SK-N-SH treated with all-trans-retinoic acid at 6 μM for 48 hours (cell line): Measurements from ENCODE around the gene BAIAP2L1.

Experiments used
- GLIS3 ChIP-seq: fragments of 250-450 bp; sonication (Bioruptor Pico); IDR thresholded peaks from 2 replicates; pipeline ENCODE4 v1.5.0; 2020; ENCODE audit warnings: mild to moderate bottlenecking, moderate library complexity
- OSR1 ChIP-seq: fragments of 250-450 bp; sonication (Bioruptor Pico); IDR thresholded peaks from 2 replicates; pipeline ENCODE4 v1.8.0; 2022; ENCODE audit warnings: moderate library complexity, mild to moderate bottlenecking, inconsistent platforms
- RARB ChIP-seq: fragments of 250-450 bp; sonication (Bioruptor Pico); IDR thresholded peaks from 2 replicates; pipeline ENCODE4 v1.8.0; 2021; ENCODE audit warnings: mild to moderate bottlenecking, moderate library complexity
- TCF4 ChIP-seq: fragments of 250-450 bp; sonication (Bioruptor Pico); IDR thresholded peaks from 2 replicates; pipeline ENCODE4 v1.8.0; 2021; ENCODE audit warnings: mild to moderate bottlenecking, moderate library complexity, borderline replicate concordance
- ZFP30 ChIP-seq: fragments of 450-650 bp; formaldehyde crosslinking; IDR thresholded peaks from 2 replicates; pipeline ENCODE4 v1.5.0; 2022; ENCODE audit warnings: mild to moderate bottlenecking, moderate library complexity
- TF ChIP-seq, protein P1 (sequence below): fragments of 250-450 bp; sonication (Bioruptor Pico); IDR thresholded peaks from 2 replicates; pipeline ENCODE4 v1.5.1; 2020; ENCODE audit warnings: low read depth, mild to moderate bottlenecking, moderate library complexity

DNA sequence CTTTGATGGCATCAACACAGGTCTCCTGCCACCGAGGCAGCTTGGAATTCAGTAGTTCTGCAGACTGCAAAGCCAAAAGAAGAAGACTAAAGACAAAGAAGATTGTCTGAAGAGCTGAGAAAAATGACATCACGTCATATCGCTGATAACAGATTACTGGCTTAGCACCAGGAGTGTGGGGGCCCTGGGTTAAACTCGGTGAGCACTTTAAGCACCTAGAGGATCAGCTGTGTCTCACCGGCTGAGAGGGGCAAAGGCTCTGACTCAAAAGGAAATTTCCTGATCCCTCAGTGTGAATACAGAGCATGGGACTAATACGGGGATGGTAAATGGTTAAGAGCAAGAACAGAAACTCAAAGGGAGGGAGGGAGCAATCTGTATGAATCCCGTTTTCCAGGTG, 88.7 kb downstream of the BAIAP2L1 start:
- TF ChIP-seq, protein P1, sequence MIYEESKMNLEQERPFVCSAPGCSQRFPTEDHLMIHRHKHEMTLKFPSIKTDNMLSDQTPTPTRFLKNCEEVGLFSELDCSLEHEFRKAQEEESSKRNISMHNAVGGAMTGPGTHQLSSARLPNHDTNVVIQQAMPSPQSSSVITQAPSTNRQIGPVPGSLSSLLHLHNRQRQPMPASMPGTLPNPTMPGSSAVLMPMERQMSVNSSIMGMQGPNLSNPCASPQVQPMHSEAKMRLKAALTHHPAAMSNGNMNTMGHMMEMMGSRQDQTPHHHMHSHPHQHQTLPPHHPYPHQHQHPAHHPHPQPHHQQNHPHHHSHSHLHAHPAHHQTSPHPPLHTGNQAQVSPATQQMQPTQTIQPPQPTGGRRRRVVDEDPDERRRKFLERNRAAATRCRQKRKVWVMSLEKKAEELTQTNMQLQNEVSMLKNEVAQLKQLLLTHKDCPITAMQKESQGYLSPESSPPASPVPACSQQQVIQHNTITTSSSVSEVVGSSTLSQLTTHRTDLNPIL (CRISPR knock-in tag): no peak
- TF ChIP-seq RARB (no peak), ZFP30 (CRISPR knock-in tag) (no peak), OSR1 (CRISPR knock-in tag) (no peak), GLIS3 (CRISPR knock-in tag) (no peak), TCF4 (CRISPR knock-in tag) (no peak)
